Stimulated activated CD4-positive, alpha-beta T cell treated with anti-CD3 and anti-CD28 coated beads, TNF-alpha, amount 100 ng/mL, for 24 hours (primary cell): ENCODE data around the gene NTM.

ENCODE experiments used
- DNase-seq, 3 experiments: peaks; one replicate each; pipeline ENCODE4 v3.0.0-alpha.2; 2020; ENCODE audit warnings: low read depth in 3 of 3

Gene NTM

GRCh38 chr11:131601586-131601985 lies 231.2 kb downstream of the NTM start:
- no peak for DNase-seq

- DNase-seq: no peak
These were observed 232.0 kb downstream of the NTM start for GRCh38 chr11:131602431-131602830.

- DNase-seq: no peak
These were observed 236.5 kb downstream of the NTM start for GRCh38 chr11:131606811-131607335.

- DNase-seq: no peak
These were observed 238.9 kb downstream of the NTM start for GRCh38 chr11:131609337-131609736.

GRCh38 chr11:131609921-131610320 lies 239.5 kb downstream of the NTM start:
- no peak for DNase-seq

- no peak for DNase-seq
These were observed 240.9 kb downstream of the NTM start for GRCh38 chr11:131611322-131611721.

GRCh38 chr11:131612533-131612932 lies 242.1 kb downstream of the NTM start:
- DNase-seq: no peak

GRCh38 chr11:131614631-131615030 lies 244.2 kb downstream of the NTM start:
- DNase-seq: no peak

- no peak for DNase-seq
These were observed 245.2 kb downstream of the NTM start for GRCh38 chr11:131615611-131616010.

GRCh38 chr11:131616481-131617140 lies 246.2 kb downstream of the NTM start:
- no peak for DNase-seq

- no peak for DNase-seq
These were observed 247.8 kb downstream of the NTM start for GRCh38 chr11:131618201-131618600.

GRCh38 chr11:131622193-131622592 lies 251.8 kb downstream of the NTM start:
- no peak for DNase-seq

GRCh38 chr11:131624531-131624930 lies 254.1 kb downstream of the NTM start:
- no peak for DNase-seq

- DNase-seq: no peak
These were observed 256.4 kb downstream of the NTM start for GRCh38 chr11:131626788-131627187.

- DNase-seq: no peak
These were observed 258.3 kb downstream of the NTM start for GRCh38 chr11:131628739-131629138.

GRCh38 chr11:131629925-131630540 lies 259.6 kb downstream of the NTM start:
- no peak for DNase-seq

GRCh38 chr11:131632971-131633370 lies 262.6 kb downstream of the NTM start:
- no peak for DNase-seq

GRCh38 chr11:131633921-131634715 lies 263.7 kb downstream of the NTM start:
- DNase-seq: no peak

- no peak for DNase-seq
These were observed 267.2 kb downstream of the NTM start for GRCh38 chr11:131637469-131638175.

GRCh38 chr11:131638889-131639288 lies 268.5 kb downstream of the NTM start:
- no peak for DNase-seq

- no peak for DNase-seq
These were observed 269.9 kb downstream of the NTM start for GRCh38 chr11:131640320-131640719.
